ENCODE results near the gene MCMBP.

Gene MCMBP

GRCh38 chr10:119786117-119786769 lies 86.4 kb downstream of the MCMBP start:
- ATAC-seq: peak; percentile 70
- TF ChIP-seq, protein P1, sequence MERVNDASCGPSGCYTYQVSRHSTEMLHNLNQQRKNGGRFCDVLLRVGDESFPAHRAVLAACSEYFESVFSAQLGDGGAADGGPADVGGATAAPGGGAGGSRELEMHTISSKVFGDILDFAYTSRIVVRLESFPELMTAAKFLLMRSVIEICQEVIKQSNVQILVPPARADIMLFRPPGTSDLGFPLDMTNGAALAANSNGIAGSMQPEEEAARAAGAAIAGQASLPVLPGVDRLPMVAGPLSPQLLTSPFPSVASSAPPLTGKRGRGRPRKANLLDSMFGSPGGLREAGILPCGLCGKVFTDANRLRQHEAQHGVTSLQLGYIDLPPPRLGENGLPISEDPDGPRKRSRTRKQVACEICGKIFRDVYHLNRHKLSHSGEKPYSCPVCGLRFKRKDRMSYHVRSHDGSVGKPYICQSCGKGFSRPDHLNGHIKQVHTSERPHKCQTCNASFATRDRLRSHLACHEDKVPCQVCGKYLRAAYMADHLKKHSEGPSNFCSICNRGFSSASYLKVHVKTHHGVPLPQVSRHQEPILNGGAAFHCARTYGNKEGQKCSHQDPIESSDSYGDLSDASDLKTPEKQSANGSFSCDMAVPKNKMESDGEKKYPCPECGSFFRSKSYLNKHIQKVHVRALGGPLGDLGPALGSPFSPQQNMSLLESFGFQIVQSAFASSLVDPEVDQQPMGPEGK (CRISPR knock-in tag; IDR thresholded peaks at IDR 0.05; ENCODE audit: borderline replicate concordance): no peak
- peak; percentile 29; the same call in 1 of the 2 replicates for TF ChIP-seq ISL1 (CRISPR knock-in tag; IDR thresholded peaks at IDR 0.05)

DNA sequence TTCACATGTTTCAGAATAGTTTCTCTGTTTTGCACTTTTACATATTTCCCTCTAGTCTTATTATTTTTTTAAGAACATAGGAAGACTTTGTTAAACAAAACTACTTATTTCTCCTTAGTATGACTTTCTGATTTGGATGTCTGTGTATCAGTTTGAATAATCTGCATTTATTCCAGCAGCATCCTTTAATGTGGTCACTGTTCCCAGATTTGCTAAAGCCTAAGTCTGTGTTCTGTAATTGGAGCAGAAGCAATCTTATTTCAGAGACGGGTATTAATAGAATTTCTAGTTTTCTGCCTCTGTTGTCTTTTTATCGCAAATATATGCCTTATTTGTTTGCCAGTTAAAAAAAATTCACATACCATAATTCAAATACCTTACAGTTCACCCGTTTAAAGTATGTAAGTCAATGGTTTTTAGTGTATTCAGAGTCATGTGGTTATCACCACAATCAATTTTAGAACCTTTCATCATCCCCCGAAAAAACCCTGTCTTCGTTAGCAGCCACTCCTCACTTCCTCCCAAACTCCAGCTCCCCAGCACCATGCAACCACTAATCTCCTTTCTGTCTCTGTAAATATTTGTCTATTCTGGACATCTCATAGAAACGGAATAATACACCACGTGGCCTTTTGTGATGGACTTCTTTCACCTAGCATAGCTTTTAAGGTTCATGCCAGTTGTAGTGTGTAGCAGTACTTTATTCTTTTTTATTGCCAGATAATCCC lies 88.1 kb downstream of the MCMBP start:
- ATAC-seq: no peak

More for the DNA sequence above, 88.1 kb downstream of the MCMBP start:
- TF ChIP-seq ZFP3 (CRISPR knock-in tag; IDR thresholded peaks at IDR 0.05) (no peak), CREB5 (CRISPR knock-in tag; IDR thresholded peaks at IDR 0.05; ENCODE audit: low read depth) (no peak), CSDC2 (CRISPR knock-in tag; IDR thresholded peaks at IDR 0.05) (no peak), RARB (CRISPR knock-in tag; IDR thresholded peaks at IDR 0.05) (no peak), PPARA (CRISPR knock-in tag; IDR thresholded peaks at IDR 0.05; ENCODE audit: borderline replicate concordance) (no peak), ZNF8 (CRISPR knock-in tag; IDR thresholded peaks at IDR 0.05) (no peak), ISL1 (CRISPR knock-in tag; IDR thresholded peaks at IDR 0.05) (no peak), POU6F1 (CRISPR knock-in tag; IDR thresholded peaks at IDR 0.05; ENCODE audit: borderline replicate concordance, low read depth) (no peak), CSRNP3 (CRISPR knock-in tag; IDR thresholded peaks at IDR 0.05) (no peak), BACH2 (CRISPR knock-in tag; IDR thresholded peaks at IDR 0.05; ENCODE audit: borderline replicate concordance) (no peak), ESRRG (CRISPR knock-in tag; IDR thresholded peaks at IDR 0.05) (no peak), OSR1 (CRISPR knock-in tag; IDR thresholded peaks at IDR 0.05) (no peak), ZFP30 (CRISPR knock-in tag; IDR thresholded peaks at IDR 0.05) (no peak), ZNF70 (CRISPR knock-in tag; IDR thresholded peaks at IDR 0.05) (no peak), GLIS3 (CRISPR knock-in tag; IDR thresholded peaks at IDR 0.05) (no peak), ZNF565 (CRISPR knock-in tag; conservative IDR thresholded peaks at IDR 0.05; ENCODE audit: low read depth) (no peak), TOX (CRISPR knock-in tag; IDR thresholded peaks at IDR 0.05; ENCODE audit: borderline replicate concordance) (no peak), ZC3H10 (CRISPR knock-in tag; IDR thresholded peaks at IDR 0.05) (no peak)
- TF ChIP-seq, protein P1 (CRISPR knock-in tag; IDR thresholded peaks at IDR 0.05; ENCODE audit: borderline replicate concordance): no peak
- TF ChIP-seq, protein P2, sequence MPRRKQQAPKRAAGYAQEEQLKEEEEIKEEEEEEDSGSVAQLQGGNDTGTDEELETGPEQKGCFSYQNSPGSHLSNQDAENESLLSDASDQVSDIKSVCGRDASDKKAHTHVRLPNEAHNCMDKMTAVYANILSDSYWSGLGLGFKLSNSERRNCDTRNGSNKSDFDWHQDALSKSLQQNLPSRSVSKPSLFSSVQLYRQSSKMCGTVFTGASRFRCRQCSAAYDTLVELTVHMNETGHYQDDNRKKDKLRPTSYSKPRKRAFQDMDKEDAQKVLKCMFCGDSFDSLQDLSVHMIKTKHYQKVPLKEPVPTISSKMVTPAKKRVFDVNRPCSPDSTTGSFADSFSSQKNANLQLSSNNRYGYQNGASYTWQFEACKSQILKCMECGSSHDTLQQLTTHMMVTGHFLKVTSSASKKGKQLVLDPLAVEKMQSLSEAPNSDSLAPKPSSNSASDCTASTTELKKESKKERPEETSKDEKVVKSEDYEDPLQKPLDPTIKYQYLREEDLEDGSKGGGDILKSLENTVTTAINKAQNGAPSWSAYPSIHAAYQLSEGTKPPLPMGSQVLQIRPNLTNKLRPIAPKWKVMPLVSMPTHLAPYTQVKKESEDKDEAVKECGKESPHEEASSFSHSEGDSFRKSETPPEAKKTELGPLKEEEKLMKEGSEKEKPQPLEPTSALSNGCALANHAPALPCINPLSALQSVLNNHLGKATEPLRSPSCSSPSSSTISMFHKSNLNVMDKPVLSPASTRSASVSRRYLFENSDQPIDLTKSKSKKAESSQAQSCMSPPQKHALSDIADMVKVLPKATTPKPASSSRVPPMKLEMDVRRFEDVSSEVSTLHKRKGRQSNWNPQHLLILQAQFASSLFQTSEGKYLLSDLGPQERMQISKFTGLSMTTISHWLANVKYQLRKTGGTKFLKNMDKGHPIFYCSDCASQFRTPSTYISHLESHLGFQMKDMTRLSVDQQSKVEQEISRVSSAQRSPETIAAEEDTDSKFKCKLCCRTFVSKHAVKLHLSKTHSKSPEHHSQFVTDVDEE (CRISPR knock-in tag; IDR thresholded peaks at IDR 0.05): no peak
